ENCODE data around the gene CABLES2.

GRCh38 chr20:62354031-62354808, 52.9 kb downstream of the CABLES2 start:
- TF ChIP-seq CTCF (IDR thresholded peaks at IDR 0.05; ENCODE audit: low read depth, low read length, poor library complexity, severe bottlenecking) = no peak
- TF ChIP-seq EZH2phosphoT487 (IDR thresholded peaks at IDR 0.05; ENCODE audit: borderline replicate concordance, low read length) = no peak
